HCT116 (cell line): Measurements from ENCODE around the gene CCDC184. TPM values are rescaled to one million over a fixed set of nuclear protein-coding genes. Genes with fewer than 3 reads are reported as not detected.
"Not testable (repeated sequence)": the region's sequence is repeated elsewhere in the genome, so short reads cannot be mapped to it uniquely, and the experiment has no call there.

Experiments
- ATAC-seq: fragments of 200-7000 bp; cut with Tn5 transposase; 2 replicates; pipeline ENCODE4 v1.9.1; 2020; ENCODE audit warnings: mild to moderate bottlenecking, moderate library complexity
- BruUV-seq: library from RNA; stranded (reverse); fragments of 400-500 nt; replicated peaks from 2 replicates; lab custom pipeline; 2021; lab: Mats Ljungman, UMichigan
- CTCF ChIA-PET: fragments of 300-600 bp; sonication (Branson Sonifier 250); formaldehyde crosslinking; loops from one replicate; lab custom pipeline; 2021; ENCODE audit warnings: antibody characterized with exemption; lab: Charles Lee
- POLR2A ChIA-PET: fragments of 300-600, 350-600 bp; sonication (Branson Sonifier 250); formaldehyde crosslinking; loops from one replicate; lab custom pipeline; 2021; ENCODE audit warnings: antibody characterized with exemption; lab: Charles Lee
- RAD21 ChIA-PET, 2 experiments: fragments of 300-600 bp; sonication (Branson Sonifier 250); formaldehyde crosslinking; loops; one replicate each; lab custom pipeline; 2023; ENCODE audit warnings: low total read pairs in 2 of 2; ENCODE audit not compliant: uncharacterized antibody in 2 of 2, unreplicated experiment in 2 of 2, low non-redundant PET in 1 of 2; lab: Charles Lee
- DNase-seq: peaks from one replicate; pipeline ENCODE4 v3.0.0-alpha.2; 2010; ENCODE audit warnings: low read depth, low spot score
- H2AFZ ChIP-seq: fragments of 200-600 bp; shearing (Covaris generic), sonication (generic); 2 replicates; pipeline ENCODE4 v1.6.1; 2017; ENCODE audit warnings: low read depth, mixed run types, mixed read lengths, antibody characterized with exemption, low read length; ENCODE audit not compliant: poor library complexity, severe bottlenecking
- H3K27ac ChIP-seq: 2 replicates; pipeline ENCODE4 v1.5.1; 2012; ENCODE audit warnings: low read depth, low read length
- H3K27me3 ChIP-seq: fragments of 200-600 bp; sonication (generic); 2 replicates; pipeline ENCODE4 v1.6.1; 2016; ENCODE audit warnings: mixed run types, low read length, mixed read lengths; ENCODE audit not compliant: insufficient read depth
- H3K36me3 ChIP-seq, 2 experiments: fragments of 200-500 bp in 1 of 2; fragments of 200-600 bp in 1 of 2; sonication (Bioruptor generic) in 1 of 2; sonication (generic) in 1 of 2; 2 replicates each; pipeline versions ENCODE4 v1.5.1 to v1.6.1; 2014 to 2016; ENCODE audit warnings: low read length in 2 of 2, inconsistent platforms in 1 of 2, mixed read lengths in 1 of 2, mixed run types in 1 of 2; ENCODE audit not compliant: insufficient read depth in 2 of 2, control insufficient read depth in 1 of 2
- H3K4me1 ChIP-seq, 2 experiments: fragments of 200-600 bp in 1 of 2; sonication (generic) in 1 of 2; 2 replicates each; pipeline versions ENCODE4 v1.5.1 to v1.6.1; 2012 to 2017; ENCODE audit warnings: low read length in 2 of 2, inconsistent platforms in 1 of 2, mild to moderate bottlenecking in 1 of 2, mixed read lengths in 1 of 2, mixed run types in 1 of 2, moderate library complexity in 1 of 2; ENCODE audit not compliant: insufficient read depth in 2 of 2, control insufficient read depth in 1 of 2
- H3K4me2 ChIP-seq: fragments of 200-600 bp; sonication (generic); 2 replicates; pipeline ENCODE4 v1.6.1; 2017; ENCODE audit warnings: mixed run types, low read length, mixed read lengths
- H3K4me3 ChIP-seq, 2 experiments: fragments of 200-600 bp in 1 of 2; sonication (generic) in 1 of 2; replicated peaks in 1 of 2; 2 replicates each; pipeline ENCODE4 v1.5.1; 2011 to 2016; ENCODE audit warnings: low read length in 2 of 2, control low read depth in 1 of 2, low read depth in 1 of 2, mild to moderate bottlenecking in 1 of 2, mixed read lengths in 1 of 2, mixed run types in 1 of 2
- H3K79me2 ChIP-seq: fragments of 200-600 bp; sonication (generic); 2 replicates; pipeline ENCODE4 v1.6.1; 2017; ENCODE audit warnings: mild to moderate bottlenecking, mixed run types, low read length, moderate library complexity, mixed read lengths; ENCODE audit not compliant: insufficient read depth
- H3K9ac ChIP-seq: fragments of 200-600 bp; sonication (generic); 2 replicates; pipeline ENCODE4 v1.6.1; 2016; ENCODE audit warnings: low read length, mixed read lengths
- H3K9me2 ChIP-seq: fragments of 200-600 bp; sonication (generic), shearing (Covaris generic); 2 replicates; pipeline ENCODE4 v1.6.1; 2017; ENCODE audit warnings: mixed run types, mild to moderate bottlenecking, moderate library complexity; ENCODE audit not compliant: insufficient read depth
- H3K9me3 ChIP-seq, 2 experiments: fragments of 200-500 bp in 1 of 2; fragments of 200-600 bp in 1 of 2; sonication (Bioruptor generic) in 1 of 2; sonication (generic) in 1 of 2; 2 replicates each; pipeline ENCODE4 v1.6.1; 2014 to 2017; ENCODE audit warnings: low read length in 2 of 2, mixed read lengths in 2 of 2, inconsistent platforms in 1 of 2, low read depth in 1 of 2, mild to moderate bottlenecking in 1 of 2, mixed run types in 1 of 2, moderate library complexity in 1 of 2; ENCODE audit not compliant: control insufficient read depth in 1 of 2, insufficient read depth in 1 of 2
- H4K20me1 ChIP-seq: fragments of 200-600 bp; sonication (generic), shearing (Covaris generic); 2 replicates; pipeline ENCODE4 v1.6.1; 2017; ENCODE audit warnings: mixed run types, mild to moderate bottlenecking, moderate library complexity; ENCODE audit not compliant: insufficient read depth
- intact Hi-C: fragments of 100-400 bp; cut with micrococcal nuclease; formaldehyde crosslinking; loops from 2 replicates; pipeline ENCODE4 v1.10.0; 2022
- total RNA-seq: library from RNA; stranded (reverse); gene quantifications from one replicate; pipeline ENCODE4 v1.2.1, GENCODE V29; 2021; ENCODE audit not compliant: unreplicated experiment

Gene CCDC184
- total RNA-seq, 1 experiment from 2014 or later: 0.34 TPM

GRCh38 chr12:48231169-48231958 lies 47.9 kb downstream of the CCDC184 start:
- H4K20me1 ChIP-seq, CTCF ChIA-PET, H3K27me3 ChIP-seq, H2AFZ ChIP-seq, DNase-seq, POLR2A ChIA-PET, H3K4me1 ChIP-seq, H3K27ac ChIP-seq, H3K79me2 ChIP-seq, H3K4me3 ChIP-seq, H3K9me2 ChIP-seq, intact Hi-C loops, H3K9me3 ChIP-seq, H3K9ac ChIP-seq, H3K36me3 ChIP-seq, ATAC-seq, H3K4me2 ChIP-seq, BruUV-seq, RAD21 ChIA-PET: not testable (repeated sequence)

Other genes with a start within 250 kb of the CCDC184 start
- 94.7 TPM for gene TMEM106C, start 220.0 kb upstream of the CCDC184 start, total RNA-seq
- gene COL2A1, start 179.2 kb upstream of the CCDC184 start, total RNA-seq: 0.22 TPM
- 17.7 TPM for gene SENP1, start 77.6 kb upstream of the CCDC184 start, total RNA-seq
- gene PFKM, start 64.3 kb upstream of the CCDC184 start, total RNA-seq: 144 TPM
- 14.0 TPM for gene ASB8, start 26.1 kb upstream of the CCDC184 start, total RNA-seq
- gene OR10AD1, start 19.6 kb downstream of the CCDC184 start, total RNA-seq: not detected
- gene ZNF641, start 167.3 kb downstream of the CCDC184 start, total RNA-seq: 12.1 TPM